K562 (cell line): ENCODE results near the gene ZNF143. TPM values are rescaled to one million over a fixed set of nuclear protein-coding genes. Genes with fewer than 3 reads are reported as not detected.

Source experiments
- BRD9 ChIP-seq: fragments of 450-650 bp; IDR thresholded peaks from 2 replicates; pipeline ENCODE4 v1.6.1; 2018; ENCODE audit warnings: low read depth; ENCODE audit not compliant: partially characterized antibody
- FOS ChIP-seq: IDR thresholded peaks from 3 replicates; pipeline ENCODE4 v1.6.1; 2011; ENCODE audit not compliant: insufficient read length; ENCODE audit errors: extremely low read depth
- FOXJ2 ChIP-seq: fragments of 200-800 bp; sonication (Bioruptor generic); IDR thresholded peaks from 2 replicates; pipeline ENCODE4 v1.6.1; 2016; ENCODE audit warnings: missing genetic modification characterization, missing compliant biosample characterization
- FOXK2 ChIP-seq, 2 experiments: fragments of 450-650 bp; IDR thresholded peaks in 1 of 2; conservative IDR thresholded peaks in 1 of 2; 2 replicates each; pipeline ENCODE4 v1.6.1; 2016; ENCODE audit warnings: low read depth in 2 of 2, mild to moderate bottlenecking in 1 of 2
- HDAC1 ChIP-seq, 2 experiments: fragments of 450-650 bp; IDR thresholded peaks; 2 replicates each; pipeline ENCODE4 v1.6.1; 2016 to 2017; ENCODE audit warnings: inconsistent platforms in 1 of 2, mild to moderate bottlenecking in 1 of 2, moderate library complexity in 1 of 2
- KDM5B ChIP-seq: fragments of 200-600 bp; sonication (generic); IDR thresholded peaks from 2 replicates; pipeline ENCODE4 v1.6.1; 2012; ENCODE audit warnings: low read depth, mild to moderate bottlenecking, moderate library complexity, low read length, control low read depth, inconsistent platforms; ENCODE audit not compliant: insufficient replicate concordance
- KLF16 ChIP-seq: IDR thresholded peaks from 2 replicates; pipeline ENCODE4 v1.6.1; 2016; ENCODE audit warnings: antibody characterized with exemption
- PML ChIP-seq: IDR thresholded peaks from 2 replicates; pipeline ENCODE4 v1.6.1; 2012; ENCODE audit warnings: low read length, inconsistent platforms
- POLR2AphosphoS5 ChIP-seq: IDR thresholded peaks from 2 replicates; pipeline ENCODE4 v1.6.1; 2011; ENCODE audit warnings: mild to moderate bottlenecking, low read depth, low read length, moderate library complexity; ENCODE audit not compliant: control insufficient read depth, insufficient read depth
- RCOR1 ChIP-seq, 2 experiments: IDR thresholded peaks; 2 replicates each; pipeline ENCODE4 v1.6.1; 2012; ENCODE audit warnings: low read depth in 2 of 2, low read length in 2 of 2, borderline replicate concordance in 1 of 2, improper control_type of control experiment in 1 of 2
- RNF2 ChIP-seq: sonication (generic); IDR thresholded peaks from 2 replicates; pipeline ENCODE4 v1.6.1; 2016
- SNRNP70 ChIP-seq: fragments of 200-400 bp; formaldehyde crosslinking; optimal IDR thresholded peaks from 2 replicates; pipeline ENCODE3; 2017; ENCODE audit warnings: low read depth, low read length
- TBP ChIP-seq: optimal IDR thresholded peaks from 2 replicates; pipeline ENCODE3; 2011; ENCODE audit warnings: low read depth, low read length, improper control_type of control experiment
- YY1 ChIP-seq, 3 experiments: IDR thresholded peaks; 2 replicates each; pipeline ENCODE4 v1.6.1; 2011; ENCODE audit warnings: low read length in 2 of 3, mild to moderate bottlenecking in 2 of 3, moderate library complexity in 2 of 3, borderline replicate concordance in 1 of 3, control low read depth in 1 of 3, low read depth in 1 of 3; ENCODE audit not compliant: insufficient read depth in 3 of 3, insufficient replicate concordance in 2 of 3, control insufficient read depth in 1 of 3, insufficient read length in 1 of 3; ENCODE audit errors: extremely low read depth in 1 of 3
- ZC3H11A ChIP-seq: IDR thresholded peaks from 2 replicates; pipeline ENCODE4 v1.6.1; 2012; ENCODE audit warnings: low read depth, low read length, improper control_type of control experiment
- ZNF318 ChIP-seq, 2 experiments: fragments of 450-650 bp; IDR thresholded peaks; 2 replicates each; pipeline ENCODE4 v1.6.1; 2016; ENCODE audit warnings: mild to moderate bottlenecking in 2 of 2, borderline replicate concordance in 1 of 2, low read depth in 1 of 2, moderate library complexity in 1 of 2
- ZNF561 ChIP-seq: fragments of 450-650 bp; formaldehyde crosslinking; conservative IDR thresholded peaks from 2 replicates; pipeline ENCODE4 v1.4.0; 2020; ENCODE audit warnings: mild to moderate bottlenecking, moderate library complexity
- polyA plus RNA-seq, 8 experiments: library from polyadenylated mRNA; depleted of rRNA in 4 of 8; stranded (reverse) in 5 of 8; unstranded in 3 of 8; fragments of >200 nt; fragmentation: Nextera tagmentation in 2 of 8; fragmentation: Illumina TruSeq in 1 of 8; extraction: Ambion mirVana in 2 of 8; extraction: Trizol in 1 of 8; gene quantifications; 2 replicates each; pipeline versions ENCODE4 v1.2.1 to v1.2.3, GENCODE V29; 2011 to 2014; ENCODE audit warnings: inconsistent platforms in 1 of 8, missing spikeins in 1 of 8
- total RNA-seq, 7 experiments: library from RNA; depleted of rRNA in 6 of 7; stranded (reverse); fragments of >200 nt in 6 of 7; fragmentation: Illumina TruSeq in 2 of 7; extraction: Trizol in 2 of 7; gene quantifications; 2 replicates each; pipeline versions ENCODE4 v1.2.1 to v1.2.3, GENCODE V29; 2011 to 2021; ENCODE audit warnings: low replicate concordance in 1 of 7

ZNF143 gene
- total and polyA plus RNA-seq, 9 of the 15 experiments (the other 6 are each of a cell fraction or from before 2014, with no cell fraction given), result 18.4 to 58.5 (median 27.1) TPM

GRCh38 chr11:9565822-9566560 is 105.2 kb downstream of the ZNF143 start (continued):
- peak in 1 of 2 experiments; percentile 97; a peak in 2 of 4 replicates for TF ChIP-seq ZNF318 (IDR thresholded peaks at IDR 0.05; ENCODE audit: borderline replicate concordance in 1 of 2, low read depth in 1 of 2)
- peak in 1 of 2 experiments; percentile 77; a peak in 1 of 4 replicates for TF ChIP-seq RCOR1 (IDR thresholded peaks at IDR 0.05; ENCODE audit: borderline replicate concordance in 1 of 2, low read depth in 2 of 2, low read length in 2 of 2)
- no peak for TF ChIP-seq ZNF561 (CRISPR knock-in tag)
- no peak for TF ChIP-seq YY1 (IDR thresholded peaks at IDR 0.05; ENCODE audit: borderline replicate concordance in 1 of 3, control insufficient read depth in 1 of 3, extremely low read depth in 1 of 3, insufficient read depth in 3 of 3, insufficient read length in 1 of 3, insufficient replicate concordance in 2 of 3, low read depth in 1 of 3, low read length in 2 of 3)
- peak in 1 of 2 experiments; percentile 88; a peak in 3 of 4 replicates for TF ChIP-seq HDAC1 (IDR thresholded peaks at IDR 0.05)
- TF ChIP-seq POLR2AphosphoS5, result peak; percentile 69
- peak; percentile 99 for TF ChIP-seq FOXJ2 (tag)
- TF ChIP-seq PML, result peak; percentile 45; the same call in 1 of the 2 replicates
- TF ChIP-seq SNRNP70, result no peak
- peak; percentile 88 for TF ChIP-seq FOS
- TF ChIP-seq BRD9, result peak; percentile 100
- TF ChIP-seq FOXK2 (conservative IDR thresholded peaks at IDR 0.05 in 1 of 2, IDR thresholded peaks at IDR 0.05 in 1 of 2; ENCODE audit: low read depth in 2 of 2), result peak; percentile 97 to 99
- peak; percentile 93 for TF ChIP-seq RNF2
- TF ChIP-seq ZC3H11A, result no peak
- TF ChIP-seq KLF16, result no peak
- TF ChIP-seq KDM5B, result peak; percentile 34
- peak; percentile 86 for TF ChIP-seq TBP
